Embryonic facial prominence (tissue), 1 donor: ENCODE measurements around the gene PPP4C.

ENCODE experiments used
- DNase-seq: peaks from one replicate; pipeline ENCODE4 v3.0.0-alpha.2; 2016; ENCODE audit errors: extremely low spot score

Gene PPP4C

GRCh38 chr16:30082545-30083090, 6.8 kb downstream of the PPP4C start:
- no peak for DNase-seq

- no peak for DNase-seq
Observed at GRCh38 chr16:30083216-30084055, 7.6 kb downstream of the PPP4C start.

- DNase-seq: no peak
Observed at GRCh38 chr16:30084096-30084815, 8.5 kb downstream of the PPP4C start.

- DNase-seq: no peak
Observed at GRCh38 chr16:30084816-30085159, 9.0 kb downstream of the PPP4C start.

GRCh38 chr16:30085247-30085646, 9.5 kb downstream of the PPP4C start:
- no peak for DNase-seq

GRCh38 chr16:30085820-30086219, 10.0 kb downstream of the PPP4C start:
- DNase-seq: no peak

GRCh38 chr16:30086291-30087140, 10.7 kb downstream of the PPP4C start:
- DNase-seq: no peak

- DNase-seq: no peak
Observed at GRCh38 chr16:30087181-30087898, 11.5 kb downstream of the PPP4C start.

GRCh38 chr16:30088237-30088831, 12.5 kb downstream of the PPP4C start:
- no peak for DNase-seq

- no peak for DNase-seq
Observed at GRCh38 chr16:30088832-30089624, 13.2 kb downstream of the PPP4C start.

- DNase-seq: no peak
Observed at GRCh38 chr16:30090610-30091331, 15.0 kb downstream of the PPP4C start.

GRCh38 chr16:30091474-30092372, 15.9 kb downstream of the PPP4C start, which contains the start of gene TBX6:
TBX6 (minus strand) TSS chr16:30091924; CDS start chr16:30091193, 731 bp downstream.
- peak; percentile 79 for DNase-seq

- no peak for DNase-seq
Observed at GRCh38 chr16:30092373-30093010, 16.7 kb downstream of the PPP4C start.

- DNase-seq: no peak
Observed at GRCh38 chr16:30094541-30095165, 18.9 kb downstream of the PPP4C start.

- DNase-seq: no peak
Observed at GRCh38 chr16:30095166-30096078, 19.6 kb downstream of the PPP4C start.
